HG03064 (cell line): ENCODE measurements around the gene TMEM182.

ENCODE experiments used
- ATAC-seq: cut with Tn5 transposase; IDR thresholded peaks from one replicate; pipeline ENCODE4 v1.9.1; 2021; ENCODE audit warnings: low read depth; ENCODE audit not compliant: unreplicated experiment

The TMEM182 gene, protein sequence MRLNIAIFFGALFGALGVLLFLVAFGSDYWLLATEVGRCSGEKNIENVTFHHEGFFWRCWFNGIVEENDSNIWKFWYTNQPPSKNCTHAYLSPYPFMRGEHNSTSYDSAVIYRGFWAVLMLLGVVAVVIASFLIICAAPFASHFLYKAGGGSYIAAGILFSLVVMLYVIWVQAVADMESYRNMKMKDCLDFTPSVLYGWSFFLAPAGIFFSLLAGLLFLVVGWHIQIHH

DNA sequence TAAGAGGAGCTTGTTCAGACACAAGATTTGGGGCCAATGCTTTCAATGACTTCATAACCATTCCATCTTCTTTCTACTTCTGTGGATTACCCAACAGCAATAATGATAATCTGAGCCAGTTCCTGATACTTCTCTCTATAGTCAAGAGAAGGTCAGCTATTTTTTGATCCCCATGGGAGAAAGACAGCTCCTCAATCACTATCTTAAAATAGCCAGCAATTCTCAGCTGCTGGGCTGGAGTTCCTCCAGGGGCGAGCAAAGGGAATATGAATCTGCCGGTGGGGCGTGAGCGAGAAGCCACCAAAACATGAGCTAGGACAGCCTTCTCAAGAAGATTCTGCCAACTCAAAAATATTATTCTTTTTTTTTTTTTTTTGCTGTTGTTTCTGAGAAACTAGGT lies at the start of gene TMEM182:
Gene TMEM182 (plus strand): TSS at position 269 of the 400 bp plus-strand sequence. CDS start 187 bp downstream, outside the sequence.
- ATAC-seq, result no peak

DNA sequence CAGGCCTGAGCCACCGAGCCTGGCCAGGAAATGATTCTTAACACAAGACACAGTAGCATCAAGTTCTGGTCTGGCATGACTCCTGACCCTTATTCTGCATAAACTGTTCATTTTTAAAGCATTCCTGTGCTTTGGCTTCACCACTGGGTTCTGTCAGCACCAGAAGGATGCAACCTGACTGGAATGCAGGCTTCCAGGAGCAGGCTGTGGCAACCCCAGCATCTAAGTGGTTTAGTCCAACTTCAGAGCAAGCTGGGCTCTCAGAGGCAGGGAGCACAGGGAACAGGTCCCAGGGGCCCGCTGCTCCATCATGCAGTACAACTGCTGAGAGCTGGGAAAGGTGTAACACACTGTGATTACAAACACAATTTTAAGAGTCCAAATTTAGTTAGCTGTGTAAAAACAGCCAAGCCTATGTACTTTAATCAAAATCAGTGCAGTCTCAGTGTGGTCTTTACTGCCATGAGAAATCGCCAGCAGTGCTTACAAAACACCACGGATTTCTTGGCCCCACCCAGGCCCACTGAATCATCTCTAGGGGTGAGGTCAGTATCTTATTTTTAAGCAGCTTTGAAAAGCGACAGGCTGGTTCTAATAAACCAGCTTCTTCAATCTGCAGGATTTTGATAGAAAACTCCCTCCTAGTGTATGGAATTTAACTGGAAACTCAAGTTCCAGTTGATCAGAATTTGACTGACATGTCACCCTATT lies 44.4 kb upstream of the TMEM182 start:
- no peak for ATAC-seq

DNA sequence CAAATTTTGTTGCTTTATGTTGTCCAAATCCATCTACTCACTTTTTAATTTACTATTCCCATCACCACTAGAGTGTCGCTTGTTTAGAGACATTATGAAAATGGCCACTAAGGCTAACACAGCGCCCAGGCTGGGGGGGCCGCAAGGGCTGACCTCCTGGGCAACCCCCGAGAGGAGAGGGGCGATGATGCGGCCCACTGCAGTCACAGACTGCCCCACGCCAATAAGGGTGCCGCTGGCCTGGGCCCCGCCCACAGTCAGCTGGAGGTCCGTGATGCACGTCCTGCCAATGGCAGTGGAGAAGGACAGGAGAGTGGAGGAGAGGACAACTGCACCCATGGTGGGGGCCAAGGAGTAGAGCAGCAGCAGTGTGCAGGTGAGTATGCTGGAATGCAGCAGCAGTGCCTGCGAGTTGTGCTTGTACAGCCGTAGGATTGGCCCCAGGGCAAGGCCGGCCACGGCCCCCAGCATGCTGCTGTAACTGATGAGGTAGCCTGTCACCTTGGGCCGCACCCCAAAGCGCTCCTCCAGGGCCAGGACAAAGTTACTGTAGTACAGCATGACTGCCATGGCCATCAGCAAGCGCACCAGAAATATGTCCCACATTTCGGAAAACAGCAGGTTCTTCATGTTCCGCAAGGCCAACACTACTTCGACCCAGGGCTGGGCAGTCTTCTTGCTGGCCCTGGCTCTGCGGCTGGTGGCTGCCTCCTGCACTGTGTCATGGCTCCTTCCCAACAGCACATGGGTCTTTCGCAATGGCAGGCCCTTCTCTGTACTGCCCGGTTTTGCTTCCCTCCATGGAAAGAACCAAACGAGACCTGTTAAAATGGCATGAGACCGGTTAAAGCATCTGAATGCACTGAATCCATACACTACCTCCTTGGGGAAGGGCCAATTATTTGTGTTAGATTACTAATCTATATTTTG lies 43.2 kb upstream of the TMEM182 start:
- ATAC-seq, result no peak

DNA sequence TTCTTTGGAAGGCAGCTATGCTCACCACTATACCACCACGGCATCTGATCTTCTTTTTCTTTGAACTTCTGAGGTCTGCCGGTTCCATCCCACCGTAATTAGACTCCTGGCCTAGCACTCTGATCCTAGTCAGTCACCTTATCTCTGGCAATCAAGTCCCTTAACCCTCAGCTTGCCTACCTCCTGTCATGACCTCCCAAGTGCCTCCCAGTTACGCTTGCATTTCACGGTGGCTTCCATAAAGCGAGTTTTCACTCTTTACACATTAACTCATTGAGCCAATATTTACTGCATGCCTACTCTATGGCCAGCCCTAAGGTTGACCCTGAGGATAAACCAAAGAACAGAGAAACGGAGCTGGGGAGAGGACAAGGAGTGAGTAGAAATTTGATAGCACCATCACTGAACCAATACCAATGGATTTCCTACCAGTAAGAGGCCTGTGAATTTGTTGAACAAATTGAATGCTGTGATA lies 37.8 kb upstream of the TMEM182 start:
- ATAC-seq, result no peak

DNA sequence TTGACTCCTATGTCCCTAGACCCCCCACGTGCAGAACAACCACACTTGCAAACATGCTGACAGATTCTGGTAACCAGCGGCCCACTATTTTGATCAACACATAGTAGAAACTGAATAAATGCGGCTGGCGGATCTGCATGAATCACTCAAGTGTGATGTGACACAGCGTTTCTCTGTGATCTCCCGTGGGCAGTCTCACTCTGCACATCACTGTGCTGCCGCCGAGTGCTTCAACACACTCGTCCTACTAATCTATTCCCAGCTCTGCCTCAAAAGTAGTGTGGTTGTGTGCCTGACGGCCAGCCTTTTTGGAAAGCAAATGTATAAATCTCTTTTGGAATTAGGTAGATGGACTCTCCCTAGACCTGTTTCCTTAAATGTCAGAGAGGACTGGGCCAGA lies 37.3 kb upstream of the TMEM182 start:
- ATAC-seq, result no peak

DNA sequence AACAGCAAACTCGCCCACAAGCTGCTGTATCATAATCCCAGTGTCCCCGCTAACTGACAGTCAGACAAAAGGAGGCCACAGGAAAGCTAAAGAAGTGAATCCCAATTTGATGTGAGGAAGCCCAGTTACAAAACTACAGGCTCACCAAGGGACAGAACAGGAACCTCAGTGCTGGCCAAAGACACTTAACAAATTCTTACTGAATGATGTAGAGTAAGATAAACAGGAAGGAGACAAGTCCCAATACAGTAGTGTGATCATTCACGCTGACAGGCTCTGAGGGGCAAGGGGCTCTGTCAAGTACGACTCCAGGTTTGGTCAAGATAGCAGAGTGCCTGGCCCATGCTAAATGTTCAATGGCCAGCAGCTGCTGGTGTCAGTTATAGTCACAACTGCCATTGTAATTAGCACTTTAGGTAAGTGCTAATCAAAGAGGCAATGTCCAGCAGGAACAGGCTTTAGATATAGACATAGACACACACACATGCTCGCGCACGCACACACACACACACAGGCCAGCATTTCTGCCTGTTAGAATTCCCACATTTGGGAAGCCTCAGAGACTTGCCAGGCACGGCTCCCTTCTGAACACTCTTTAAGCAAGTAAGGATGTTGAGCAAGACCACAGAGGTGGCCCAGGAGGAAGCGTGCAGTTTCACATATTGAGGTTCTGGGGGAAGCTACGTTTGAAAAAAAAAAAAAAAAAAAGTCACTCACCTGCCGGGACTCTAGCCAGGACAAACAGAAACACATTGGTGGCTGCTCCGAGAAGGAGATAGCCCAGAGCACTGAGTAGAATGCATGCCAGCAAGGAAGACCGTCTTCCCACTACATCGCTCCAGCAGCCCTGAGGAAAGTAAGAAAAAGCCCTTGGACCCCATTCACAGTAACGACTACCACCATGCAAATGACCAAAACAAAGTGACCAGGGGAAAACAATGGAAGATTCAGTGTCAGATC lies 35.4 kb upstream of the TMEM182 start:
- no peak for ATAC-seq

DNA sequence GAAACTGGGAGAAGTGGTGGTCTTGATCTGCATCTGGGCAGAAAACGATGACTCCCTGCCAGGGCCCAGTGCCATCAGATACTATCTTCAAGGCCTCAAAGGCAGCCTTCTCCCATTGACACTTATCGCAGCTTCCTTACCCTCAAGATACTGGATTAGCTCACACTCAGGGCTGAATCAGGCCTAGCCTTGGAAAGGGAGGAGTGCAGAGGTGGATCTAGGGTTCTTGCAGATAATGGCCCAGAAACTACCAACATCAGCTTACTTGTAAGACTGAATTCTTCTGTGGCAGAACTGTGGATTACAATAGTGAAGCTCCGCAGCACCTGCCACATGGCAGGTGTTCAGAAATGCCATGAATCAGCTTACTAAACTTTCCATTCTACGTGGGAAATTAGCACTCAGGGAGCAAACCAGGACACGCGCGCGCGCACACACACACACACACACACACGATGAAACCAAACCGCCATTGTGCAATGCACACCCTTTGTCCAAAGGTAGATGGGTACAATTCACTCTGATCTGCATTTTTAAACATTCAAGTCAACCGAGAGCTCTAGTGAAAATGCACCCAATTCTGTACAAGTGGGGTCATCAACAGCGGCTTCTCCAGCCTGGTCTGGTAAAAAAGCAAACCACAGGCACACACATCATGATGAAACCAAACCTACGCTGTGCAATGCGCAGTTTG lies 26.3 kb upstream of the TMEM182 start:
- no peak for ATAC-seq

DNA sequence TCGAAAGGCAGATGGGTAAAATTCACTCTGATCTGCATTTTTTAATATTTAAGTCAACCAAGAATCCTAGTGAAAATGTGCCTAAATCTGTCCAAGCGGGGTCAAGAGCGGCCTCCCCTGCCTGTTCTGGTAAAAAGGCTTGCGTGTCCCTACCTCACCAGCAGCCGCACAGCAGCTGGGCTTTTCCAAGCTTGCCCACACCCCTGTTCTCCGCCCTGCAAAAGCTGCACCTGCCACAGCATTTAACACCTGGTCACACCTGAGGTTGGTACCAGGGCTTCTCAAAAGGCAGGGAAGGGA lies 25.8 kb upstream of the TMEM182 start:
- peak; percentile 6 for ATAC-seq

DNA sequence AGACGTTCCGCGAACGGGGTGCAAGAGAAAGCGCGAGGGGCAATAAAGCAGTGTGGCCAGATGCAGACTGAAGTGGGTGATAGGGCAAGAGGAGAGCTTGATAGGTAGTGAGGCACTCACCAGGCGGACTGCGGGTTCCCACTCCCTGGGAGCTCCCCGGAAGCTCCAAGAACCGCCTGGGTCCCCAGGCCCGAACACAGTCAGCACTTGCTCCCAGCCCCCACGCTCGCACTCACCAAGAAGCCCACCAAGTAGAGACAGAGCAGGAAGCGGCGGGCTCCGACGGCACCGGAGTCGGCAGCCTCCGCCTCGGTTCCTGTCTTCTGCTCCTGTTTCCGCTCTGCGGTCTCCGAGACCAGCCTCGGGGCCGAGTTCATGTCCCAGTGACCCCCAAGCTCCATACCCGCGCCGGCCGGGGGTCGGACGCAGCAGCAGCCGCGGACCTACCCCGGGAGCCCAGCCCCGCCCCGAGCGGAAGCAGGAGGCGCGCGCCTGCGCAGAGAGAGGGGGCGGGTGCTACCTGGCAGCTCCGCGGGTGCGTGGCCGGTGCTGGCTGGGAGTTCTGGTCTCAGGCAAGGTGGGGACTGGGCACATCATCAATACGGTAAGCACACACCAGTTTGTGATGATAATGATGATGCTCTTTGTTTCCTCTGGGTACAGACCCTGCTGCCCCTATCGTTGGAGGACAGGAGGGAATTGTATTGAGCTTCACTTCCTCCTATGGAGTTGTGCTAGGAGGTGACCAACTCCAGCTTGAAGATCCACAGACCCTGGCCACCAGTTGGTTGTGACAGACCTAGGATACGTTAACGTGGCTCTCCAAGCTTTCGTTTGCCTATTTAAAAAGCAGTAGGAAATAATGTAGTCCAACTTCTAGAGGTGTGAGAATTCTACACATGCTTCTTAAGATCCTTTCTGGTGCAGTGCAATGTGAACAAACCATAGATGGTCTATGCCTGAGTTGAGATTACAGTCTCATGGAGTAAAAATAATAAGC lies 25.1 kb upstream of the TMEM182 start:
- ATAC-seq, result peak; percentile 97

DNA sequence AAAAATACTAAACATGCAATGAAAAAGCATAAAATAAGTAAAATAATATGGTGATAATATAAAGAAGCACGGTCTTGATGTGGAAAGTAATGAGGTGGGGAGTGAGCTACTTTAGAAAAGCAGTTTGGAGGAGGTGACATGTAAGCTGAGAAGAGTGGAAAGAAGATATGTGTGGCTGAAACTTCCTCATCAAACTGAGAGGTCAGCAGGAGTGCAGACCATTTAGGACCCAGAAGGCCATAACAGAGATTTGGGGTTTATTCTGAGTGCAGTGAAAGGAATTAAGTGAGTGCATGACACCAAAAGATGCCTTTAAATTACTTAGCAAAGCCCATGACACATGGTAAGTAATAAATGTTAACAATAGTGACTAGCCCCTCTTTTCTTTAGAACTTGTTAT lies 24.4 kb upstream of the TMEM182 start:
- ATAC-seq, result peak; percentile 31

DNA sequence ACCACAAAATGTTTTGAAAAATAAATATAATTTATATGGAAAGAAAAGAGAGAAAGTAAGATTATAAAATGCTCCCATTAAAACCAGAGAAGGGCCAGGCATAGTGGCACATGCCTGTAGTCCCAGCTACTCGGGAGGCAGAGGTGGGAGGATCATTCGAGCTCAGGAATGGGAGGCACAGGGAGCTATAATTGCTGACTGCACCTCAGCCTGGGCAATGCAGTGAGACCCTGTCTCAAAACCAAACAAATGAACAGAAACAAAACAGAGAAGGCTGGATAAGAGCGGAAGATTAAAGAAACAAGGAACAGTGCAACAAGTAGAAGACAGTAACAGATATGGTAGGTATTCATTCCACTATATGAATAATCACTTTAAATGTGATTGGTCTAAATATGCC lies 18.6 kb upstream of the TMEM182 start:
- no peak for ATAC-seq

DNA sequence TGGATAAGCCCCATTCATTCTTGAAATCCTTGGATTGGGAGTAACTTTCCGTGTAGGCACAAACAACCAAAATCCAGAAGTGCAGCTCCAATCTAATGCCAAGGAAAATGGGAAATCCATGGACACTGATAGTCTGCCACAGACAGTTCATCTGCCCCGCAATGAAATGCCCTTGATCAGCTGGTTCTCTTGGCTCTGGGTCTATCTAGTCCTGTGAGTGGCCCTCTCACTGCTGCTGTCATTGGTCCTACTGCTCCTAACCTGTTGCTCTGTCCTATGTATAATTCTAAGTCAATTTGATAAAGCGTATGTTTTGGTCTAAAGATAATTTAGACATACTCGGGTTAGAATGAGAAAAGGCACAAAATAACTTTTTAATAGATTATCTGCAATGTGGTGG lies 13.7 kb upstream of the TMEM182 start:
- no peak for ATAC-seq

DNA sequence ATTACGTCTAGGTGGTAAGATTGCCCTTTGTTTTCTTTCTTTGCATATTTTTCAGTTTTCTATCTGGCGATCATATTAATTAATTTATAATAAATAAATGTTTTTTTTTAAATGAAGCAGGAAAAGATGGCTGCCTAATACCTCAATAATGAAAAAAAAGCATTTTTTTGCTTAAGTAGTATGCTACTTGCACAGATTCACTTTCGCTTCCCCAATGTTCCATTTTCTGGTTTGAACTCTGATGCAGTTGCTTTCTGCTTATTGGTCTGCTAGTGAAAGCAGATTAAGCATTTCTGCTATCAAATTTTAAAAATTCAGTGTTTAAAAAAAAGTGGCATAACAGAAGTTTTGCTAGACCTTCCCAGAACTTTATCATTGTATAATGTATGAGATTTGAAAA lies 11.9 kb upstream of the TMEM182 start:
- no peak for ATAC-seq

DNA sequence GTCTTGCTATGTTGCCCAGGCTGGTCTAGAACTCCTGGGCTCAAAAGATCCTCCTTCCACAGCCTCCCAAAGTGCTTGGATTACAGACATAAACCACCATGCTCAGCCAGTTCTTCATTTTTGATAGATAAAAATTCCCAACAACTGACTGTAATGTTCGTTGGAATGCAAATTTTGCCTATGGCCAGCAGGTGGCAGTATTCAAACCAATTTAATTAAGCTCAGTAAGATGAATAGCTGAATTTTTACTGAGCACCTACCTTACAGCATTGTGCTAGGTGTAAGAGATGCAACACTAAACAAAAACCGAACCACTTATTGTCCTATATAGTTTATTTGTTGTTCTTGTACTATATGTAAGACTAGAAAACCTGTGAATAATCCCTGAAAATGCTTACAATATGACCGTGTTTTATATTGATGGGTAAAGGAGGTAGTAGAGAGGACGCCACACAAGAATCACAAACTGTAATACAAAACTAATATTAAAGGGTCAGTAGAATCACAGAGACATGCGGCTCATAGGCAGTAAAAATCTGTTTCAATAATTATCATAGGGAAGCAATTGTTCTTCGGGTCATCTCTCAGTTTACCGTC lies 8.2 kb upstream of the TMEM182 start:
- no peak for ATAC-seq

DNA sequence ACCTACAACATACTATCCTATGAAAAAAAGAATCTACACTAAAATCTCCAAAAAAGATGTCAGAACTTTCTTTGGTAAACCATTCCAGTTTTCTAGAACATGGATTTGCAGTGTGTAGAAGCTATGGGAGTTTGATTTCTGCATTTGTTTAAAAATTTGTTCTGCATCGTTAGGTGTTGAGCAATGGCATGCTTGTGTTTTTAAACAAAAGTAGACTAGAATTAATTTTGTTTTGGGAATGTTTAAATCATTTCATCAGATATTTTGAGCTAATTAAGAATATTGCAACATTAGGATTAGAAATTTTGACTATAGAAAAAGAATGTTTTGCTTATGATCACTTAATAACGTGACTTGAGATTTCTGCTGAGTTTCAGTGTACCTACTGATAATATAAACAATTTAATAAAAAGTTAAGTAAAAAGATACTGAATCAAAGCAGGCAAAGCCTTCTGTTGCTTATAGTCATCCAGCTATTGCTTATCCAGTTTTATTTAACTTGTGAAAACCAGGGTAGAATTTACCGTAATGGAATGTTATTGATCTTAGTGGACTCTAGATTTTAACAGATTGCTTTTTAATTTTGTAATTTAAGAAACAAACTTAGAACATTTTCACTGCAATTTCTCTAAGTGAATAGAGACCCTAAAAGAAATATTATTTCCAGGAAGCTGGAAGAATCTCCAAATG lies 7.2 kb upstream of the TMEM182 start:
- no peak for ATAC-seq

DNA sequence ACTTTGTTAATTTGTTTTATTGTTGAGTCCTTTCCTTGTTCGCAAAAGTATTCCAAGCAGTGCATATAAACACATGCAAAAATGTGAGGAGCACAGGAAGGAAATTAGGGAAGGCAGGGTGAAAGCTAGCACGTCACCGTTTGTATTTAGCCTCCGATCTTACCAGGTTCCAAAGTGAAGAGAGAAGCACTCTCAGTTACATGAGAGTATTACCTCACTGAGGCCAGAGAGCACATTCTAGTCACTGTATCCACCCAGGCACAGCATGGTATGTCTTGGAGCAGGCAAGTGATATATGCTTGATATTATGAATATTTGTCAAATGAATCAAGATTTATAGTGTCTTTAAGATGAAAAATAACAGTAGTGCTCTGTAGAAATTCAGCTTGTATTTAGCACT lies 6.5 kb upstream of the TMEM182 start:
- no peak for ATAC-seq

DNA sequence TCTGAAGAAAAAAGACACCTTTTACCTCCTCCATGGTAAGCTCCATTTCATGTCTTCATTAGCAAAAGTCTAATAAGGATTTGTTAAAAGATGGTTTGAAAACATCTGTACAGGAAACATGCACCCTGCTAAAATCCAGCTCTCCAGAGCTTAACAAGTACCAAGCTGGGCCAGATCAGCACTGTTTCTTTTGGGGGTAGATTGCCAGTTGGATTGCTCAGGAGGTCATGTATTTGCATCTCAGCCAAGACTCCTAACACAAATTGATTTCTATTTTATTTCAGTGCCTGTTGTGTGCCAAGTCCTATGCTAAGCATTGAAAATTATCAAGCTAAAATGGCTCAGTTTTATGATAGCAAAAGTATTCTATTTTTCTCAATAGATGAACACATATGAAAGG lies 3.4 kb upstream of the TMEM182 start:
- ATAC-seq, result no peak

DNA sequence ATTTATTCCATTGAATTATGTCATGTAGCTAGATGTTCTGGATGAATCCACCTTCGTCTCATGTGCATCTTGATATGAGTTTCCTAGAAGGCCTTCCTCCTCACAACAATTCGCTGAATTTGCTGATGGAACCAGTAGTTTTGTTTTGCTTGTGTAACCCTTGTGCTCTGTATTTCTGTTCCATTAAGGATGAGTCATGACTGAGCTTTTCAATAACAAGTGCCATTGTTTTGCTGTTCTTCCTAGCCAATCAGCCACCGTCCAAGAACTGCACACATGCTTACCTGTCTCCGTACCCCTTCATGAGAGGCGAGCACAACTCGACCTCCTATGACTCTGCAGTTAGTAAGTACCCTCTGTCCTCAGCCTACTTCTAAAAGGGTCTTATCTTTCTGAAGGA lies 2.3 kb downstream of the TMEM182 start:
- ATAC-seq, result no peak
